ENCODE data around the gene TMEM151B.

TMEM151B gene

GRCh38 chr6:44339301-44339700, 69.1 kb downstream of the TMEM151B start:
- Histone ChIP-seq H3K9me3 (ENCODE audit: insufficient read depth, low read depth, low read length) (no peaks in the 10 kb centered on the region), H3K23ac (ENCODE audit: low read length) (no peak overlapping the region), H4K8ac (ENCODE audit: low read depth, low read length) (no peak overlapping the region), H3K27me3 (ENCODE audit: insufficient read depth, low read length) (peaks cover 3% of the 10 kb centered on the region), H3K4me1 (ENCODE audit: control insufficient read depth in 1 of 2, insufficient read depth in 2 of 2, low read length in 2 of 2) (no peaks in the 10 kb centered on the region), H3K9ac (ENCODE audit: low read length) (no peak overlapping the region), H3K14ac (ENCODE audit: low read length) (no peak overlapping the region), H2AFZ (ENCODE audit: insufficient read depth, low read length, poor library complexity) (no peak overlapping the region), H3K4me2 (ENCODE audit: low read length) (no peak overlapping the region), H3K4ac (ENCODE audit: low read depth, low read length) (no peak overlapping the region), H2BK12ac (ENCODE audit: low read length) (no peak overlapping the region), H2BK5ac (ENCODE audit: low read depth, low read length, poor library complexity) (no peak overlapping the region), H2BK120ac (ENCODE audit: insufficient read depth, low read length, poor library complexity) (no peak overlapping the region), H3K36me3 (ENCODE audit: control insufficient read depth in 1 of 2, insufficient read depth in 2 of 2, low read length in 2 of 2) (no peaks in the 10 kb centered on the region), H4K12ac (ENCODE audit: low read depth, low read length) (no peak overlapping the region), H3K18ac (ENCODE audit: low read length) (no peak overlapping the region), H3K79me2 (ENCODE audit: control insufficient read depth, insufficient read depth, low read length, poor library complexity) (no peaks in the 10 kb centered on the region), H4K91ac (ENCODE audit: low read depth, low read length) (no peak overlapping the region), H2AK5ac (ENCODE audit: low read length) (no peak overlapping the region), H3K27ac (ENCODE audit: low read depth, low read length) (no peak overlapping the region), H3K4me3 (ENCODE audit: low read depth, low read length) (no peak overlapping the region), H3K79me1 (ENCODE audit: low read length) (no peaks in the 10 kb centered on the region)
- DNase-seq = no peak
- no CpG with 5 or more reads among the region's 5 CpGs for WGBS (ENCODE audit: extremely low coverage, insufficient coverage, insufficient read length)

- no peak overlapping the region for H2AFZ ChIP-seq (ENCODE audit: insufficient read depth, low read length, poor library complexity)
- H3K79me1 ChIP-seq (ENCODE audit: low read length) = no peaks in the 10 kb centered on the region
These were observed 69.7 kb downstream of the TMEM151B start for GRCh38 chr6:44339763-44340625.

GRCh38 chr6:44341095-44341890, 71.0 kb downstream of the TMEM151B start:
- Histone ChIP-seq H3K4me3 (ENCODE audit: low read depth, low read length) (no peak overlapping the region), H2AFZ (ENCODE audit: insufficient read depth, low read length, poor library complexity) (no peak overlapping the region), H3K79me1 (ENCODE audit: low read length) (no peaks in the 10 kb centered on the region), H3K18ac (ENCODE audit: low read length) (no peak overlapping the region), H2BK120ac (ENCODE audit: insufficient read depth, low read length, poor library complexity) (no peak overlapping the region), H3K9me3 (ENCODE audit: insufficient read depth, low read depth, low read length) (no peaks in the 10 kb centered on the region), H3K9ac (ENCODE audit: low read length) (no peak overlapping the region), H2BK5ac (ENCODE audit: low read depth, low read length, poor library complexity) (no peak overlapping the region), H2BK12ac (ENCODE audit: low read length) (no peak overlapping the region), H3K36me3 (ENCODE audit: control insufficient read depth in 1 of 2, insufficient read depth in 2 of 2, low read length in 2 of 2) (no peaks in the 10 kb centered on the region), H2AK5ac (ENCODE audit: low read length) (no peak overlapping the region), H4K8ac (ENCODE audit: low read depth, low read length) (no peak overlapping the region), H3K23ac (ENCODE audit: low read length) (no peak overlapping the region), H3K4me2 (ENCODE audit: low read length) (no peak overlapping the region), H3K79me2 (ENCODE audit: control insufficient read depth, insufficient read depth, low read length, poor library complexity) (no peaks in the 10 kb centered on the region), H3K14ac (ENCODE audit: low read length) (no peak overlapping the region), H3K4ac (ENCODE audit: low read depth, low read length) (no peak overlapping the region), H4K91ac (ENCODE audit: low read depth, low read length) (no peak overlapping the region), H3K27me3 (ENCODE audit: insufficient read depth, low read length) (peaks cover 3% of the 10 kb centered on the region), H4K12ac (ENCODE audit: low read depth, low read length) (no peak overlapping the region), H3K4me1 (ENCODE audit: control insufficient read depth in 1 of 2, insufficient read depth in 2 of 2, low read length in 2 of 2) (no peaks in the 10 kb centered on the region), H3K27ac (ENCODE audit: low read depth, low read length) (no peak overlapping the region)
- DNase-seq = no peak
- no CpG with 5 or more reads among the region's 8 CpGs for WGBS (ENCODE audit: extremely low coverage, insufficient coverage, insufficient read length)

More at GRCh38 chr6:44339763-44340625, 69.7 kb downstream of the TMEM151B start:
- Histone ChIP-seq H3K9me3 (ENCODE audit: insufficient read depth, low read depth, low read length) (no peaks in the 10 kb centered on the region), H4K8ac (ENCODE audit: low read depth, low read length) (no peak overlapping the region), H3K27ac (ENCODE audit: low read depth, low read length) (no peak overlapping the region), H4K12ac (ENCODE audit: low read depth, low read length) (no peak overlapping the region), H3K18ac (ENCODE audit: low read length) (no peak overlapping the region), H3K4me3 (ENCODE audit: low read depth, low read length) (no peak overlapping the region), H2BK12ac (ENCODE audit: low read length) (no peak overlapping the region), H3K27me3 (ENCODE audit: insufficient read depth, low read length) (peaks cover 3% of the 10 kb centered on the region), H3K23ac (ENCODE audit: low read length) (no peak overlapping the region), H2BK120ac (ENCODE audit: insufficient read depth, low read length, poor library complexity) (no peak overlapping the region), H3K4me2 (ENCODE audit: low read length) (no peak overlapping the region), H3K4ac (ENCODE audit: low read depth, low read length) (no peak overlapping the region), H4K91ac (ENCODE audit: low read depth, low read length) (no peak overlapping the region), H3K4me1 (ENCODE audit: control insufficient read depth in 1 of 2, insufficient read depth in 2 of 2, low read length in 2 of 2) (no peaks in the 10 kb centered on the region), H3K79me2 (ENCODE audit: control insufficient read depth, insufficient read depth, low read length, poor library complexity) (no peaks in the 10 kb centered on the region), H2AK5ac (ENCODE audit: low read length) (no peak overlapping the region), H3K36me3 (ENCODE audit: control insufficient read depth in 1 of 2, insufficient read depth in 2 of 2, low read length in 2 of 2) (no peaks in the 10 kb centered on the region), H2BK5ac (ENCODE audit: low read depth, low read length, poor library complexity) (no peak overlapping the region), H3K14ac (ENCODE audit: low read length) (no peak overlapping the region), H3K9ac (ENCODE audit: low read length) (no peak overlapping the region)
- DNase-seq = peak; percentile 50 to 58
- no CpG with 5 or more reads among the region's 7 CpGs for WGBS (ENCODE audit: extremely low coverage, insufficient coverage, insufficient read length)

- H3K14ac ChIP-seq (ENCODE audit: low read length) = no peak overlapping the region
- H3K4me1 ChIP-seq (ENCODE audit: control insufficient read depth in 1 of 2, insufficient read depth in 2 of 2, low read length in 2 of 2) = no peaks in the 10 kb centered on the region
- no peak overlapping the region for H4K12ac ChIP-seq (ENCODE audit: low read depth, low read length)
- no peak overlapping the region for H3K18ac ChIP-seq (ENCODE audit: low read length)
- no peak for DNase-seq
- no peak overlapping the region for H4K8ac ChIP-seq (ENCODE audit: low read depth, low read length)
- no peak overlapping the region for H3K4me3 ChIP-seq (ENCODE audit: low read depth, low read length)
- no peak overlapping the region for H2AK5ac ChIP-seq (ENCODE audit: low read length)
- H2BK120ac ChIP-seq (ENCODE audit: insufficient read depth, low read length, poor library complexity) = no peak overlapping the region
- H3K79me2 ChIP-seq (ENCODE audit: control insufficient read depth, insufficient read depth, low read length, poor library complexity) = no peaks in the 10 kb centered on the region
- WGBS (ENCODE audit: extremely low coverage, insufficient coverage, insufficient read length) = no CpG with 5 or more reads among the region's 6 CpGs
- no peak overlapping the region for H2BK12ac ChIP-seq (ENCODE audit: low read length)
- H2AFZ ChIP-seq (ENCODE audit: insufficient read depth, low read length, poor library complexity) = no peak overlapping the region
- no peaks in the 10 kb centered on the region for H3K79me1 ChIP-seq (ENCODE audit: low read length)
- no peak overlapping the region for H2BK5ac ChIP-seq (ENCODE audit: low read depth, low read length, poor library complexity)
- H3K4me2 ChIP-seq (ENCODE audit: low read length) = no peak overlapping the region
- no peak overlapping the region for H3K27ac ChIP-seq (ENCODE audit: low read depth, low read length)
- no peak overlapping the region for H4K91ac ChIP-seq (ENCODE audit: low read depth, low read length)
- H3K9ac ChIP-seq (ENCODE audit: low read length) = no peak overlapping the region
- no peaks in the 10 kb centered on the region for H3K9me3 ChIP-seq (ENCODE audit: insufficient read depth, low read depth, low read length)
- H3K27me3 ChIP-seq (ENCODE audit: insufficient read depth, low read length) = peaks cover 3% of the 10 kb centered on the region
- H3K36me3 ChIP-seq (ENCODE audit: control insufficient read depth in 1 of 2, insufficient read depth in 2 of 2, low read length in 2 of 2) = no peaks in the 10 kb centered on the region
- no peak overlapping the region for H3K4ac ChIP-seq (ENCODE audit: low read depth, low read length)
- H3K23ac ChIP-seq (ENCODE audit: low read length) = no peak overlapping the region
These were observed 71.8 kb downstream of the TMEM151B start for GRCh38 chr6:44342052-44342451.

Data from trophoblast cell (in vitro differentiated cells and primary cell).